RWPE2 (cell line): ENCODE results near the gene DENND5B.

Source experiments
- ATAC-seq: fragments of 200-7000 bp; cut with Tn5 transposase; 3 replicates; pipeline ENCODE4 v1.9.1; 2021; ENCODE audit warnings: low read depth
- DNase-seq: peaks from one replicate; pipeline ENCODE4 v3.0.0-alpha.2; 2020; ENCODE audit warnings: low spot score
- H3K27ac ChIP-seq: fragments of 450-650 bp; 2 replicates; pipeline ENCODE4 v1.5.1; 2017; ENCODE audit warnings: mild to moderate bottlenecking; ENCODE audit not compliant: poor library complexity, severe bottlenecking
- H3K27me3 ChIP-seq: fragments of 250-450 bp; sonication (Bioruptor Pico); 2 replicates; pipeline ENCODE4 v1.5.1; 2021; ENCODE audit warnings: mild to moderate bottlenecking, moderate library complexity; ENCODE audit not compliant: insufficient read depth, poor library complexity, severe bottlenecking
- H3K36me3 ChIP-seq: fragments of 250-450 bp; sonication (Bioruptor Pico); 2 replicates; pipeline ENCODE4 v1.5.1; 2020; ENCODE audit warnings: low read depth, mild to moderate bottlenecking, moderate library complexity
- H3K4me1 ChIP-seq: fragments of 250-450 bp; sonication (Bioruptor Pico); 2 replicates; pipeline ENCODE4 v1.5.1; 2021; ENCODE audit warnings: mild to moderate bottlenecking, moderate library complexity; ENCODE audit not compliant: insufficient read depth, poor library complexity, severe bottlenecking
- H3K4me3 ChIP-seq: fragments of 250-450 bp; sonication (Bioruptor Pico); 2 replicates; pipeline ENCODE4 v1.5.1; 2021; ENCODE audit warnings: mild to moderate bottlenecking, moderate library complexity; ENCODE audit not compliant: severe bottlenecking
- H3K9me3 ChIP-seq: fragments of 250-450 bp; sonication (Bioruptor Pico); 2 replicates; pipeline ENCODE4 v1.5.1; 2021; ENCODE audit warnings: mild to moderate bottlenecking, moderate library complexity; ENCODE audit not compliant: severe bottlenecking
- CTCF ChIP-seq: fragments of 450-650 bp; IDR thresholded peaks from one replicate; pipeline ENCODE4 v1.5.1; 2017; ENCODE audit warnings: mild to moderate bottlenecking, moderate library complexity; ENCODE audit not compliant: poor library complexity, severe bottlenecking

The DENND5B gene

DNA sequence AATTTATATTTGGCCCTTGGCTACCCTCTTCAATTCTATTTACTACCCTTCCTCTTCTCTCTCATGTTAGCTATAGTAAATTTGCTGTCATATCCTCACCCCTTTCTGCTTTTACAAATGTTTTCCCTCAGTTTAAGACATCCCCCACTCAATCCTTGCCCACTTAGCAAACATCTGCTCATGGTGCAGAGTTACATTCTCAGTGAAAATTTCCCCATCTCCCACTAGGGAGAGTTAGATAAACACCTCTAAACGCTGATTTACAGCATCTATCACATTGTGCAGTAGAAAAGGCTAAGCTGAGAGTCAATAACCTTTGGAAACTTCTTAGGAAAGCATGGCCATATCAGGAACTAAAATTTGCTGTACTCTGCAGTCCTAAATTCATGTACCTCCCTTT lies 69.0 kb downstream of the DENND5B start:
- no peak overlapping the region for H3K4me3 ChIP-seq
- ATAC-seq (no peak), DNase-seq (no peak)
- no peaks in the 10 kb centered on the region for H3K9me3 ChIP-seq
- H3K4me1 ChIP-seq = peaks cover 60% of the 10 kb centered on the region
- H3K27me3 ChIP-seq = no peaks in the 10 kb centered on the region
- peak overlapping the region; percentile 100 for H3K27ac ChIP-seq
- H3K36me3 ChIP-seq = no peaks in the 10 kb centered on the region
- no peak for TF ChIP-seq CTCF

DNA sequence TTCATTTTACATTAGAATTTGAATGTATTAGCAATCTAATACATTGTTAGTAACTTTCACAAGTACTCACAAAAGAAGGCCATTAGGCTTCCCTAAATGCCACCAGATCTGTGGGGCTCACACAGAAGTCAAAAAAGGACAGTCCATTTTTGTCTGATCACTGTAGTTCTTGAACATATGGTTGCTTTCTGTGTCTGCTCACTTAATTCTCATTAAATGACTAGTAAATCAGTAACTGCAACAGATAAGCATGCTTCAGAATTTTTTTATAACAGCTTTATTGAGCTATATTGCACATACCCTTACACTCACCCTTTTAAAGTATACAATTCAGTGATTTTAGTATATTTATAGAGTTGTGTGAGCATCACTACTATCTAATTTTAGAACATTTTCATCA lies 71.4 kb downstream of the DENND5B start:
- Histone ChIP-seq H3K27ac (peak overlapping the region; percentile 100), H3K9me3 (no peaks in the 10 kb centered on the region), H3K36me3 (no peaks in the 10 kb centered on the region), H3K4me3 (no peak overlapping the region), H3K27me3 (no peaks in the 10 kb centered on the region), H3K4me1 (peaks cover 47% of the 10 kb centered on the region)
- DNase-seq (no peak), ATAC-seq (no peak)
- TF ChIP-seq CTCF = no peak

DNA sequence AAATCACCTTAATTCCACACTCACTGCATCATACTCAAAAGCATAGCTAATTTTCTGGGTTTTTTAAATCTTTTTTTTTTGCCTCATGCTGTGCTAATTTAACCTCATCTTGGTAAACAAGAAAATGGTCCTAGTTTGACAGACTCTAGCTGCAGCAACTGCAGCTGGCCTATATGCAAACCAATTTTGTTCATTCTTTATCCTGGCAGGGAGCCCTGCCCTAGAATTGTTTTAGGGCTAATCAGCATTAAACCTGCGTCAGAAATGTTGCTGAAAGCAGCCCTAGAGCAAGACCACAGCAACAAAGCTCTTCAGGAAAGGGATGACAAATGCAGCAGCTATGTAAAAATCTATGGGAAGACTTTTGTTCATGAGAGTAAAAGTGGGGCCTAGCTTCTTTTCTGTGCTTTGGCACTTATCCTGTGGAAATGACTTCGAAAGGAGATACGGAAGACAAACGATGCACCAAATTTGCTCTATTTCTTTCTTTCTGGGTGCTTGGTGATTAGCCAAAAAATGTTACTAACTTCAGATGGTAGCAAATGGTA lies 72.2 kb downstream of the DENND5B start:
- no peaks in the 10 kb centered on the region for H3K9me3 ChIP-seq
- H3K4me3 ChIP-seq = no peak overlapping the region
- H3K27ac ChIP-seq = peak overlapping the region; percentile 100
- no peaks in the 10 kb centered on the region for H3K27me3 ChIP-seq
- no peak for TF ChIP-seq CTCF
- no peaks in the 10 kb centered on the region for H3K36me3 ChIP-seq
- ATAC-seq = peak; percentile 94
- DNase-seq = peak; percentile 81
- peaks cover 42% of the 10 kb centered on the region for H3K4me1 ChIP-seq

DNA sequence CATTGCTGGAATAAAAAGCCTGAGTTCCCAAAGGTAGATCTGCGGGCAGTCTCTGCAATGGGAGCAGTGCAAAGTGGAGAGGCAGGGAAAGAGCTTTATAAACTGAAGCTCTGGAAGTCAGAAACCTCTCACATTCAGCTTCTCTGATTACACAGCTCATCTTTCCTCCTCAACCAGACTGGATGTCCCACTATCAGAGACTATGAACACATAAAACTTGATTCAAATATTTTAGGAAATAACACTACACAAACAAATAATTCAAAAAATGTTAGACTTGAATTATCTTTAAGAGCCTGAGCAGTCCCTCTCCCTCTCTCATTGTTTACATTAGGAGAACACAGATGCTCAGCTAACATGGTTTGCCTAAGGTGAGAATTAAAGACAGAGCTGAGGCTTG lies 72.9 kb downstream of the DENND5B start:
- Histone ChIP-seq H3K27ac (peak overlapping the region; percentile 100), H3K9me3 (no peaks in the 10 kb centered on the region), H3K4me1 (peaks cover 42% of the 10 kb centered on the region), H3K36me3 (no peaks in the 10 kb centered on the region), H3K27me3 (no peaks in the 10 kb centered on the region), H3K4me3 (no peak overlapping the region)
- TF ChIP-seq CTCF = no peak
- no peak for DNase-seq
- ATAC-seq = no peak

- DNase-seq = no peak
- peak overlapping the region; percentile 100 for H3K27ac ChIP-seq
Observed at GRCh38 chr12:31516702-31517101, 74.2 kb downstream of the DENND5B start.

More at GRCh38 chr12:31516702-31517101, 74.2 kb downstream of the DENND5B start:
- ATAC-seq = no peak
- Histone ChIP-seq H3K9me3 (no peaks in the 10 kb centered on the region), H3K4me1 (peaks cover 42% of the 10 kb centered on the region), H3K36me3 (no peaks in the 10 kb centered on the region), H3K4me3 (no peak overlapping the region), H3K27me3 (no peaks in the 10 kb centered on the region)
- no peak for TF ChIP-seq CTCF
